ENCODE measurements around the gene TSPO.

Gene TSPO

GRCh38 chr22:43202326-43202725 lies 51.0 kb downstream of the TSPO start:
- no peak for DNase-seq (ENCODE audit: low read depth, low spot score)

GRCh38 chr22:43202756-43203410 lies 51.5 kb downstream of the TSPO start:
- DNase-seq (ENCODE audit: low read depth, low spot score), result no peak

- DNase-seq (ENCODE audit: low read depth, low spot score), result no peak
Measured at GRCh38 chr22:43203471-43203981, 52.2 kb downstream of the TSPO start.

GRCh38 chr22:43205261-43205691 lies 53.9 kb downstream of the TSPO start:
- DNase-seq (ENCODE audit: low read depth, low spot score), result no peak

GRCh38 chr22:43205748-43206508 lies 54.6 kb downstream of the TSPO start:
- no peak for DNase-seq (ENCODE audit: low read depth, low spot score)

GRCh38 chr22:43206509-43207161 lies 55.3 kb downstream of the TSPO start:
- DNase-seq (ENCODE audit: low read depth, low spot score), result no peak

GRCh38 chr22:43207386-43207785 lies 56.0 kb downstream of the TSPO start:
- no peak for DNase-seq (ENCODE audit: low read depth, low spot score)

GRCh38 chr22:43207849-43208702 lies 56.7 kb downstream of the TSPO start:
- no peak for DNase-seq (ENCODE audit: low read depth, low spot score)

GRCh38 chr22:43208703-43209522 lies 57.6 kb downstream of the TSPO start:
- no peak for DNase-seq (ENCODE audit: low read depth, low spot score)

- no peak for DNase-seq (ENCODE audit: low read depth, low spot score)
Measured at GRCh38 chr22:43209523-43209890, 58.1 kb downstream of the TSPO start.

- DNase-seq (ENCODE audit: low read depth, low spot score), result no peak
Measured at GRCh38 chr22:43209971-43210370, 58.6 kb downstream of the TSPO start.

GRCh38 chr22:43210631-43211515 lies 59.5 kb downstream of the TSPO start:
- DNase-seq (ENCODE audit: low read depth, low spot score), result no peak

GRCh38 chr22:43211941-43212433 lies 60.6 kb downstream of the TSPO start:
- DNase-seq (ENCODE audit: low read depth, low spot score), result no peak

GRCh38 chr22:43212434-43212952 lies 61.1 kb downstream of the TSPO start:
- DNase-seq (ENCODE audit: low read depth, low spot score), result no peak
